ENCODE data around the gene ZFR.

GRCh38 chr5:32405507-32405906 lies 39.0 kb downstream of the ZFR start:
- TF ChIP-seq CTCF (optimal IDR thresholded peaks at IDR 0.05 in 1 of 3, IDR thresholded peaks at IDR 0.05 in 1 of 3, conservative IDR thresholded peaks at IDR 0.05 in 1 of 3; ENCODE audit: extremely low read depth in 1 of 3, insufficient read depth in 2 of 3, low read length in 3 of 3) (no peak), EZH2 (IDR thresholded peaks at IDR 0.05; ENCODE audit: low read length) (no peak)

Data from keratinocyte (primary cell).